DMS53 (cell line): Measurements from ENCODE around the gene PIGR.
A peak's percentile ranks its signal among the peaks of the same experiment; 100 is the strongest.

Source experiments
- DNase-seq: peaks from one replicate; lab custom pipeline; 2025; lab: John Stamatoyannopoulos, UW

The PIGR gene

DNA sequence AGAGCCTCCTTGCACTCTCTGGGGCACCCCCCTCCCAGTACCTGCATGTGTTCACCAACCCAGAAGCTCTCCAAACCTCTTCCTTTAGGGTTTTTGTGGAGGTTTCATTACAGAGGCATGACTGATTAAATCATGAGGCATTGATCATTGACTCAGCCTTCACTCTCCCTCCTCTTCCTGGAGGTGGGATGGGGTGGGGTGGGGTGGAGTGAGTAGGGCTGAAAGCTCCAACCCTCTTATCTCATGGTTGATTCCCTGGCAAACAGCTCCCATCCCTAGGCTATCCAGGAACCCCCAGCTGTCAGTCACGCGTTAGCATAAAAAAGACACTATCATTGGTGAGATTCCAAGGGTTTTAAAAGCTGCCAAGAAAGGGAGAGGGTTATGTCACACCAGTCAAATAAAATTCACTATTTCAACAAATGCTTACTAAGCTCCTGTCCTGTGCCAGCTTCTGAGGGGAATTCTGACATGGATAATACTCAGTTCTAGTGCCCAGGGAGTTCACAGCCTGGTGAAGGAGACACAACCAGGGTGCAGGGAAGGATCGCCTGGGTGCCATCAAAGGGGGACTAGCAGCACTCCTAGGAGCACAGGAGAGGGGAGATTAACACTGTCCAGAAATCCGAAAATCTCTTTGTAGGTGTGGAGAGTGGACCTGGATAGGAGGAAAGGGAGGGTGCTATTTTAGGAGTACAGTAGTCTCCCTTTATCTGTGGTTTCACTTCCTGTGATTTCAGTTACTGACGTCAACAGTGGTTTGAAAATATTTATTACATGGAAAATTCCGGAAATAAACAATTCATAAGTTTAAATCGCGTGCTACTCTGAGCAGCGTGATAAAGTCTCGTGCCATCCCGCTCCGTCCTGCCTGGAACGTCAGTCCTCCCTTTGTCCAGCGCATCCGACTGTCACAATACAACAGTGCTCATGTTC lies 55.9 kb downstream of the PIGR start:
- no peak for DNase-seq

DNA sequence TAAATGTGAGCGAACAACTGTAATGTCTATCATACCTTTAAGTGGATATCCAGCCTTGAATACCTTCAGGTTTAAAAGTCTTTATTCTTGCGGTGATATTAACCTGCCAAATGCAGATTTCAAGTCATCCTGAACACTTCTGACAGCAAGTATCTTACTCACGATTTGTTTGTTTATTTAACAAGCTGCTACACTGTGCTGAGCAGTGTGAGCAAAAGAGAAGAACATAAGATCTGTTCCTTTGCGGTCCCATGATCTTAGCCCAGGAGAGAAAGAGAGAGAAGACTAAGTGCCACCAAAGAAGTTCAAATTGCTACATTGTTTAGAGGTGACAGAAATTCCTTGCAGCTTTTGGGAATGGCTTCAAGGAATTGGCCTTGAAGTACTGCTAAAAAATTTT lies 58.6 kb downstream of the PIGR start:
- DNase-seq = peak; percentile 63

DNA sequence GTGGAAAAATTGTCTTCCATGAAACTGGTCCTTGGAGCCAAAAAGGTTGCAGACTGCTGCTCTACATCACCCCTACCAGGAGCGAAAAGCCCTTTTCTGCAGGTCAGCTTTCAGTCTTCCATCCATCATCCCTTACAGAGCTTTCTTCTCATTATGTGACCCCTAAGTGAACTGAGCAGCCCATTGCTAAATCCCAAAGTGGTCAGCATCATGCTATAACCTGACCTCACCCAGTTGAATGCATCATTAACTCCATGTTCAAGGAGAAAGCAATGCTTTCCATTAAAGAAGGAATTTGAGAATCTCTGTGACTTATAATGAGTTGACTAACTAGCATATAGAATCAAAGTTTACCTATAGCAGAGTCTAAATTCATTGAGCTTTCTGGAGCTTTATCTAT lies 59.4 kb downstream of the PIGR start:
- no peak for DNase-seq

DNA sequence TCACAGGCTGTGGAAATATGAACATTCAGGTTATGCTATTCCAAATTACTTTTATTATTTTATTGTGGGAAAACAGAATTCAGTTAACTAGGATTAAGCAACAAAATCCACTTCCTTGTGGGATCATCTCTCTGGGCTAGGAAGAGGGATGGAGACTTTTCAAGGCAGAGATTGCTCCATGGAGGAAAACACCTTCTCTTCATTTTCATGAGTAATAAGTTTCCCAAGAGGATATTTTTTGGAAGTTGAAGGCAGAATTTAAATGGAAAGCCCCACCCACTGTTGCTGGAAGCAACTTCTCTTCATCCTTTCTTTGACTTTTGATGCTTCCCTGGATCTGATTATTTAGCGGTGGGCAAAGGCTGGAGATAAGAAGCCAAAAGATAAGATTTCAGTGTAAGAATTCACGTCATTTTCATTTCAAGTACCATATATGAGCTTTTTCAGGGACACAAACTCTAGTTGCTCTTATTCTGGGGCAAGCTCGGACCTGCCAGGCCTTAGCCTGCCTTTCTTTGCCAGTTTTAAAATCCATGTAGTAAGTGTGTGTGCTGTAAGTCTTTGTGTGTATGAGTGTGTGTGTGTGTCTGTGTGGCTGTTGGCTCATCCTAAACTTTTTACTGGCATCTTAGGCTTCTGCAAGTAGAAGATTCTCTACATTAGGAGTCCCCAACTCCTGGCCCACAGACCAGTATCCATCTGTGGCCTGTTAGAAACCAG lies 60.8 kb downstream of the PIGR start:
- no peak for DNase-seq

DNA sequence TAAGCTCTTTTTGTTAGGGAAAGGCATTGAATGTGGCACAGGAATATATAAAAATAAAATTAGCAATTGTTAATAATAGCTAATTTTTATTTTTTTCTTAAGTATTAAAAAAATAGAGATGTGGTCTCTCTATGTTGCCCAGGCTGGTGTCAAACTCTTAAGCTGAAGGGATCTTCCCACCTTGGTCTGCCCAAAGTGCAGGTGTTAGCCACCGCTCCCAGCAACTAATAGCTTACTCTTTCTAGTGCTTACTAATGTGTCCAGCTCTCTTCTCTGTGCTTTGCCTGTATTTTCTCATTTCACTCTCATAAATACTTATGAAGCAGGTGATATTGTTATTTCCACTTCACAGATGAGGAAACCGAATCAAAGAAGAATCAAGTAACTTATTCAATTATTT lies 62.4 kb downstream of the PIGR start:
- DNase-seq = no peak

DNA sequence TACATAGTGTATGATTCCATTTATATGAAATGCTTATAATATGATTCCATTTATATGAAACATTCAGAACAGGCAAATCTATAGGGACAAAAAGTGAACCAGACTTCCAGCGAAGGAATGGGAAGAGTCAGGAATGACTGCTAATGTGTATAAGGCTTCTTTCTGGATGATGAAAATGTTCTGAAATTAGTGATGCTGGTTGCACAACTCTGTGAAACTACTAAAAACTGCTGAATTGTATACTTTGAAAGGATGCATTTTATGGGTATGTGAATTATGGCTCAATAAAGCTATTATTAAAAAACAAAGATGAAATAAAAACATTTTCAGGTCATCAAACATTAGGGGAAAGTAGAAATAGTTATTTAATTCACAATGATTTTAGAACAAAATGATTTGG lies 63.1 kb downstream of the PIGR start:
- no peak for DNase-seq

DNA sequence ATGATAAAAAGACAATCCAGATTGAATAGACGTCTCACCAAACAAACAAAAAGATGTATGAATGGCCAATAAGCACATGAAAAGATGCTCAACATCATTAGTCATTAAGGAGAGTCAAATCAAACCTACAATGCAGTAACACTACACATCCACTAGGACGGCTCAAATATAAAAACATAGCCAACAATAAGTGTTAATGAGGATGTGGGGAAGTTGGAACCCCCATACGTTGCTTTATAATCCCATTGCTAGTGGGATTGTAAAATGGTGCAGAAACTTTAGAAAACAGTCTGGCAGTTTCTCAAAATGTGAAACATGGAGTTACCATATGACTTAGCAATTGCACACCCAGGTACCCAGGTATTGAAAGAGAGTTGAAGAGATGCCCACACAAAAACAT lies 63.7 kb downstream of the PIGR start:
- no peak for DNase-seq

DNA sequence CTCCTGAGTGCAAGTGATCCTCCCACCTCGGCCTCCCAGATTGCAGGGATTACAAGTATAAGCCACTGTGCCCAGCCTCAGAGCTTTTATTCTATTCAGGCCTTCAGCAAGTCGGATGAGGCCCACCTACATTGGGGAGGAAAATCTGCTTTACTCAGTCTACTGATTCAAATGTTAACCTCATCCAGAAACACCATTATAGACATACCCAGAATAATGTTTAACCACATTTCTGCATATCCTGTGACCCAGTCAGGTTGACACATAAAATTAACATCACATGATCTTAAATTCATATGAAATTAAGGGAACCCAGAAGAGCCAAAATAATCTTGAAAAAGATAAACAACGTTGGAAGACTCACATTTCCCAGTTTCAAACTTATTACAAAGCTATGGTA lies 66.0 kb downstream of the PIGR start:
- DNase-seq = no peak
